Osteocyte (in vitro differentiated cells): ENCODE data around the gene AMY2B. TPM values are rescaled to one million over a fixed set of nuclear protein-coding genes. Genes with fewer than 3 reads are reported as not detected.

Source experiments
- DNase-seq: peaks from one replicate; pipeline ENCODE4 v3.0.0; 2021; ENCODE audit warnings: mixed read lengths; ENCODE audit not compliant: unreplicated experiment; ENCODE audit errors: extremely low spot score
- H3K27ac Mint-ChIP-seq: one replicate; pipeline ENCODE4 v1.8.0; 2021; ENCODE audit warnings: mild to moderate bottlenecking, mixed read lengths; ENCODE audit not compliant: unreplicated experiment
- H3K27me3 Mint-ChIP-seq: one replicate; pipeline ENCODE4 v1.8.0; 2021; ENCODE audit warnings: mixed read lengths; ENCODE audit not compliant: unreplicated experiment
- H3K36me3 Mint-ChIP-seq: one replicate; pipeline ENCODE4 v1.8.0; 2021; ENCODE audit warnings: mixed read lengths; ENCODE audit not compliant: unreplicated experiment
- H3K4me1 Mint-ChIP-seq: one replicate; pipeline ENCODE4 v1.8.0; 2021; ENCODE audit warnings: mixed read lengths; ENCODE audit not compliant: unreplicated experiment
- H3K4me3 Mint-ChIP-seq: one replicate; pipeline ENCODE4 v1.8.0; 2021; ENCODE audit warnings: mild to moderate bottlenecking, moderate library complexity, mixed read lengths; ENCODE audit not compliant: unreplicated experiment
- H3K9me3 Mint-ChIP-seq: one replicate; pipeline ENCODE4 v1.8.0; 2021; ENCODE audit warnings: mixed read lengths; ENCODE audit not compliant: unreplicated experiment
- total RNA-seq: library from RNA; stranded (reverse); gene quantifications from 2 replicates; pipeline ENCODE4 v1.2.1, GENCODE V29; 2021
- TF ChIP-seq, protein P1 (sequence below): fragments of 200-600 bp; sonication (generic); IDR thresholded peaks from 2 replicates; pipeline ENCODE4 v1.5.0; 2021; ENCODE audit warnings: antibody characterized with exemption, mild to moderate bottlenecking, moderate library complexity

Gene AMY2B
- total RNA-seq, 1 donor from 2014 or later = 8.2 TPM

DNA sequence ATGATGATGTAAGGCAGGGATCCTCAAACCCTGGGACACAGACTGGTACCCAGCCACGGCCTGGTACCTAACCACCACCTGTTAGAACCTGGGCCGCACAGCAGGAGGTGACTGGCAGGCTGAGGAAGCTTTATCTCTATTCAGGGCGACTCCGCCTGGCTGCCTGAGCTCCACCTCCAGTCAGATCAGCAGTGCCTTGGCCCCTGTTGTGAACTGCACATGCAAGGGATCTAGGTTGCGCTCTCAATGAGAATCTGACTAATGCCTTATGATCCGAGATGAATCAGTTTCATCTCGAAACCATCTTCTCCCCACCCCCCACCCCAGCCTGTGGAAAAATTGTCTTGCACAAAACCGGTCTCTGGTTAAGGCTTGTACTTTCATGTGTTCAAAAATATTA is 41.6 kb upstream of the AMY2B start:
- no peak overlapping the region for H3K4me3 Mint-ChIP-seq
- peaks cover 30% of the 10 kb centered on the region for H3K4me1 Mint-ChIP-seq
- no peaks in the 10 kb centered on the region for H3K27me3 Mint-ChIP-seq
- TF ChIP-seq, protein P1, sequence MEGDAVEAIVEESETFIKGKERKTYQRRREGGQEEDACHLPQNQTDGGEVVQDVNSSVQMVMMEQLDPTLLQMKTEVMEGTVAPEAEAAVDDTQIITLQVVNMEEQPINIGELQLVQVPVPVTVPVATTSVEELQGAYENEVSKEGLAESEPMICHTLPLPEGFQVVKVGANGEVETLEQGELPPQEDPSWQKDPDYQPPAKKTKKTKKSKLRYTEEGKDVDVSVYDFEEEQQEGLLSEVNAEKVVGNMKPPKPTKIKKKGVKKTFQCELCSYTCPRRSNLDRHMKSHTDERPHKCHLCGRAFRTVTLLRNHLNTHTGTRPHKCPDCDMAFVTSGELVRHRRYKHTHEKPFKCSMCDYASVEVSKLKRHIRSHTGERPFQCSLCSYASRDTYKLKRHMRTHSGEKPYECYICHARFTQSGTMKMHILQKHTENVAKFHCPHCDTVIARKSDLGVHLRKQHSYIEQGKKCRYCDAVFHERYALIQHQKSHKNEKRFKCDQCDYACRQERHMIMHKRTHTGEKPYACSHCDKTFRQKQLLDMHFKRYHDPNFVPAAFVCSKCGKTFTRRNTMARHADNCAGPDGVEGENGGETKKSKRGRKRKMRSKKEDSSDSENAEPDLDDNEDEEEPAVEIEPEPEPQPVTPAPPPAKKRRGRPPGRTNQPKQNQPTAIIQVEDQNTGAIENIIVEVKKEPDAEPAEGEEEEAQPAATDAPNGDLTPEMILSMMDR = no peak
- peaks cover 23% of the 10 kb centered on the region for H3K36me3 Mint-ChIP-seq
- no peak for DNase-seq
- H3K27ac Mint-ChIP-seq = no peak overlapping the region
- peaks cover 8% of the 10 kb centered on the region for H3K9me3 Mint-ChIP-seq

DNA sequence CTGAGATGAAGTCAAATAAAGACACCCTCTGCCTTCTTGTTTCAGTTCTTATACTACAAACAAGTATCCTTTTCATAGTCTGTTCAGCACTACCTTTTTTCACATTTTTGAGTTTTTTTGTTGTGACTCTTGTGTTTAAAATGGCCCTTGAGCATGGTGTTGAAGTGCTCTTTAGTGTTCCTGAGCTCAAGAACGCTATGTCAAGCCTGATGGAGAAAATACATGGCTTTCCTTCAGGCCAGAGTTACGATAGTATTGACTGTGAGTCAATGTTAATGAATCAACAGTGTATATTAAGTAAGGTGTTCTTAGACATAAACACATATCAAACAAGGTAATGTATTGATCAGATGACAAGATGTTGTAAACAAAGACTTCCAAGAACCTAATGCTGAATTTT is 33.2 kb upstream of the AMY2B start:
- no peaks in the 10 kb centered on the region for H3K27me3 Mint-ChIP-seq
- H3K36me3 Mint-ChIP-seq = peaks cover 40% of the 10 kb centered on the region
- TF ChIP-seq, protein P1 = no peak
- H3K9me3 Mint-ChIP-seq = no peaks in the 10 kb centered on the region
- DNase-seq = no peak
- no peaks in the 10 kb centered on the region for H3K4me1 Mint-ChIP-seq
- H3K27ac Mint-ChIP-seq = no peak overlapping the region
- no peak overlapping the region for H3K4me3 Mint-ChIP-seq

DNA sequence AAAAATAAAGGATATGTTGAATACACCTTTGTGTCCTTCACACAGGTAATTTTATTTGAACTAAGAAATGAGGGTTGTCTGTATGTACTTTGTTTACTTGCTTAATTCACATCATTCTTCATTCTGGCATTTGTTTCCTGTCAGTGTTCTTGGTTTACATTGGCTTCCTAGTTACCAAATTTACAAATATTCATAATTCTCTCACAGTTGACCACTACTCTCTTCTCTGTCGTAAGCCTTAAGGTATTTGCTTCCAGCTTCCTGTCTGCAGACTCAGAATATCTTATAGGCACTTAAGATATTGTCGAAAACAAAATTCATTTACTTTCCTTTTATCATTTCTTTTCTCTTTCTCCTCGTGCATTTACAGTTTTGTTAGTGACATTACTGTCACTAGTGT is 30.0 kb upstream of the AMY2B start:
- Mint-ChIP-seq H3K4me1 (no peaks in the 10 kb centered on the region), H3K27me3 (no peaks in the 10 kb centered on the region), H3K36me3 (peaks cover 57% of the 10 kb centered on the region), H3K27ac (no peak overlapping the region), H3K4me3 (no peak overlapping the region), H3K9me3 (no peaks in the 10 kb centered on the region)
- TF ChIP-seq, protein P1 = no peak
- no peak for DNase-seq

DNA sequence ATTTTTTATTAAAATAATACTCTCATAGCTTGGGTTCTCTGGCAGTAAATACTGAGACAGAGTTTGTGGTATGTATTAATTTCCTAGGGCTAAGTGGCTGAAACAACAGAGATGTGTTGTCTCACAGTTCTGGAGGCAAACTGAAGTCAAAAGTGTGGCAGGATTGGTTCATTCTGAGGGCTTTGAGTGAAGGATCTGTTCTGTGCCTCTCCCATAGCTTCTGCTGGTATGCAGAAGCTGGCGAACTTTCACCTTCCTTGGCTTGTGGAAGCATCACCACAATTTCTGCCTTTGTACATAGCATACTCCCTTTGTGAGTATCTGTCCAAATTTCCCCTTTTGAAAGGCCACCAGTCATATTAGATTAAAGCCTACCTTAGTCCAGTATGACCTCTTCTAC is 24.9 kb upstream of the AMY2B start:
- no peaks in the 10 kb centered on the region for H3K27me3 Mint-ChIP-seq

DNA sequence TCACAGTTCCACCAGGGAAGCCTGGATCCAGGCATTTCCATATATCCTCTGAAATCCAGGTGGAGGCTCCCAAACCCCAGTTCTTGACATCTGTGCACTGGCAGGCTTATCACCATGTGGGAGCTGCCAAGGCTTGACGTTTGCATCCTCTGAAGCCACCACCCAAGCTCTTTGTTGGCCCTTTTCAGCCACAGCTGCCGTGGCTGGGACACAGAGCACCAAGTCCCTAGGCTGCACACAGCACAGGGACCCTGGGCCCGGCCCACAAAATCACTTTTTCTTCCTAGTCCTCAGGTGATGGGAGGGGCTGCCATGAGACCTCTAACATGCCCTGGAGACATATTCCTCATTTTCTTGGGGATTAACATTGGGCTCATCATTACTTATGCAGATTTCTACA is 23.5 kb upstream of the AMY2B start:
- DNase-seq = no peak
- Mint-ChIP-seq H3K27ac (no peak overlapping the region), H3K4me3 (no peak overlapping the region), H3K9me3 (no peaks in the 10 kb centered on the region), H3K36me3 (peaks cover 63% of the 10 kb centered on the region), H3K4me1 (no peaks in the 10 kb centered on the region), H3K27me3 (no peaks in the 10 kb centered on the region)
- TF ChIP-seq, protein P1 = no peak

More for the DNA sequence above, 24.9 kb upstream of the AMY2B start:
- Mint-ChIP-seq H3K4me1 (no peaks in the 10 kb centered on the region), H3K9me3 (no peaks in the 10 kb centered on the region), H3K4me3 (no peak overlapping the region), H3K27ac (no peak overlapping the region), H3K36me3 (peaks cover 58% of the 10 kb centered on the region)
- no peak for DNase-seq
- TF ChIP-seq, protein P1 = no peak
